Left ventricle myocardium superior (tissue), 1 donor: Measurements from ENCODE around the gene KIFAP3. TPM values are rescaled to one million over a fixed set of nuclear protein-coding genes. Genes with fewer than 3 reads are reported as not detected.
A peak's percentile ranks its signal among the peaks of the same experiment; 100 is the strongest.

Experiments
- ATAC-seq: fragments of 200-7000 bp; cut with Tn5 transposase; one replicate; pipeline ENCODE4 v1.9.1; 2020; ENCODE audit warnings: mild to moderate bottlenecking, moderate library complexity
- DNase-seq: peaks from one replicate; pipeline ENCODE4 v3.0.0-alpha.2; 2020
- intact Hi-C: fragments of 100-400 bp; cut with micrococcal nuclease; formaldehyde crosslinking; loops from one replicate; pipeline ENCODE4 v1.11.0; 2022
- total RNA-seq: library from RNA; stranded (reverse); fragmentation: NEBNext Ultra II Directional; extraction: Animal tissue kit (Norgen Biotek cat#: 25700); gene quantifications from one replicate; pipeline ENCODE4 v1.2.1, GENCODE V29; 2021
- donor health status: DM: no; HTN: yes; CAD: no; lungs with severe emphysema.

KIFAP3 gene
- total RNA-seq, 1 donor from 2014 or later, result 20.7 TPM

GRCh38 chr1:169896013-169896412, 178.5 kb downstream of the KIFAP3 start:
- DNase-seq (no peak), ATAC-seq (no peak)
- intact Hi-C loops, result no loop called here

- ATAC-seq, result no peak
- intact Hi-C loops, result no loop called here
- no peak for DNase-seq
Observed at GRCh38 chr1:169894424-169895145, 179.9 kb downstream of the KIFAP3 start.

GRCh38 chr1:169893645-169894423, 180.7 kb downstream of the KIFAP3 start, which contains the start of gene SCYL3:
TSS of gene SCYL3 (minus strand) at chr1:169893896. CDS start at chr1:169888840, 5,056 bp downstream.
- DNase-seq (peak; percentile 92), ATAC-seq (peak; percentile 98)
- intact Hi-C loops, result no loop called here

- intact Hi-C loops, result no loop called here
- ATAC-seq, result peak; percentile 4
- peak; percentile 61 for DNase-seq
Observed at GRCh38 chr1:169892927-169893644, 181.4 kb downstream of the KIFAP3 start.

- DNase-seq, result no peak
- intact Hi-C loops, result no loop called here
- ATAC-seq, result no peak
Observed at GRCh38 chr1:169892176-169892926, 182.1 kb downstream of the KIFAP3 start.

GRCh38 chr1:169891539-169891885, 183.0 kb downstream of the KIFAP3 start:
- DNase-seq (no peak), ATAC-seq (no peak)
- intact Hi-C loops, result no loop called here

- intact Hi-C loops, result no loop called here
- DNase-seq, result no peak
- ATAC-seq, result no peak
Observed at GRCh38 chr1:169890761-169891538, 183.5 kb downstream of the KIFAP3 start.

GRCh38 chr1:169889871-169890270, 184.6 kb downstream of the KIFAP3 start:
- ATAC-seq, result no peak
- intact Hi-C loops, result no loop called here
- no peak for DNase-seq

- intact Hi-C loops, result no loop called here
Observed at GRCh38 chr1:169886931-169887330, 187.6 kb downstream of the KIFAP3 start.

GRCh38 chr1:169886422-169886821, 188.1 kb downstream of the KIFAP3 start:
- no peak for ATAC-seq
- DNase-seq, result no peak
- intact Hi-C loops, result no loop called here

More at GRCh38 chr1:169886931-169887330, 187.6 kb downstream of the KIFAP3 start:
- DNase-seq, result no peak
- ATAC-seq, result no peak

- DNase-seq (no peak), ATAC-seq (no peak)
- intact Hi-C loops, result no loop called here
Observed at GRCh38 chr1:169885207-169885606, 189.3 kb downstream of the KIFAP3 start.

- no peak for DNase-seq
- intact Hi-C loops, result no loop called here
- ATAC-seq, result no peak
Observed at GRCh38 chr1:169884634-169885033, 189.9 kb downstream of the KIFAP3 start.

GRCh38 chr1:169882039-169882511, 192.4 kb downstream of the KIFAP3 start:
- intact Hi-C loops, result no loop called here
- DNase-seq (no peak), ATAC-seq (no peak)

GRCh38 chr1:169879034-169879840, 195.3 kb downstream of the KIFAP3 start:
- no peak for ATAC-seq
- no peak for DNase-seq

GRCh38 chr1:169878498-169878897, 196.0 kb downstream of the KIFAP3 start:
- intact Hi-C loops, result no loop called here
- peak; percentile 47 for ATAC-seq
- no peak for DNase-seq

More at GRCh38 chr1:169879034-169879840, 195.3 kb downstream of the KIFAP3 start:
- intact Hi-C loops, result no loop called here

- DNase-seq (no peak), ATAC-seq (no peak)
- intact Hi-C loops, result no loop called here
Observed at GRCh38 chr1:169877800-169878491, 196.5 kb downstream of the KIFAP3 start.

GRCh38 chr1:169874229-169874628, 200.3 kb downstream of the KIFAP3 start:
- DNase-seq, result no peak
- ATAC-seq, result no peak

More at GRCh38 chr1:169874229-169874628, 200.3 kb downstream of the KIFAP3 start:
- intact Hi-C loops, result no loop called here
